Panc1 (cell line): ENCODE data around the gene GTF2E1.

ENCODE experiments used
- CTCF ChIP-seq: fragments of 450-650 bp; IDR thresholded peaks from 2 replicates; pipeline ENCODE4 v1.5.1; 2017; ENCODE audit warnings: mild to moderate bottlenecking
- POLR2AphosphoS5 ChIP-seq: IDR thresholded peaks from 2 replicates; pipeline ENCODE4 v1.6.1; 2012; ENCODE audit warnings: mild to moderate bottlenecking, low read depth, low read length, moderate library complexity

- TF ChIP-seq CTCF (no peak), POLR2AphosphoS5 (no peak)
Measured at GRCh38 chr3:120706950-120707349, 35.6 kb upstream of the GTF2E1 start.
